Fibroblast of skin of back (primary cell): ENCODE results near the gene NPAS1.
"Not testable (repeated sequence)": the region's sequence is repeated elsewhere in the genome, so short reads cannot be mapped to it uniquely, and the experiment has no call there.

ENCODE experiments used
- DNase-seq: peaks from one replicate; pipeline ENCODE4 v3.0.0-alpha.2; 2013

Gene NPAS1

DNA sequence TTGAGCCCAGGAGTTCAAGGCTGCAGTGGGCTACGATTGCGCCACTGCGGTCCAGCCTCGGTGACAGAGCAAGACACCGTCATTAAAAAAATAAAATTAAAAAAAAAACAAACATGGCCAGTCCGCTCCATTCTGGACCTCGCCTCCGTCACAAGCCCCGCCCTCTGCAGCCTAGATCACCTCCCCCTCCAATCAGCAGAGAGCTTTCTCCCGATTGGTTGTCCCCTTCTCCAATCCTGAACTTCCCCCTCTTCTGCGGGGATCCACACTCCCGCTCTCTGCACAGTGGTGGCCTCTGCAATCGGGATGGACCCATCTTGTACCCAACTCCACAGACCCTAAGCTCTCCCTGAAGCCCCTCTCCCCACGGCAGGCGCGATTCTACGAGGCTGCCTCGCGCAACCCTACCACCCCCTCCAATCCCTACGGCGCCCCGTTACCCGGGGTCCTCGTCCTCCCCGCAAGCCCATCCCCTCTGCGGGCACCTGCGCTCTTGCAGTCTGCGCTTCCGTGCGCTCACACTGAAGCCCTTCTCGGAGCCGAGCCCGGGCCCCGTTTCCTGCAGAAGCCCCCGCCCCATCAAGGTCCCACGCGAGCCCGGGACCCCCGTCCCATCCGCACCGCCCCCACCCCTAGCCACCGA, 28.2 kb downstream of the NPAS1 start:
- peak; percentile 92 for DNase-seq

- DNase-seq = peak; percentile 89
These were observed 29.7 kb downstream of the NPAS1 start for GRCh38 chr19:47049307-47049700.

- not testable (repeated sequence) for DNase-seq
These were observed 30.9 kb downstream of the NPAS1 start for GRCh38 chr19:47050562-47050961.

DNA sequence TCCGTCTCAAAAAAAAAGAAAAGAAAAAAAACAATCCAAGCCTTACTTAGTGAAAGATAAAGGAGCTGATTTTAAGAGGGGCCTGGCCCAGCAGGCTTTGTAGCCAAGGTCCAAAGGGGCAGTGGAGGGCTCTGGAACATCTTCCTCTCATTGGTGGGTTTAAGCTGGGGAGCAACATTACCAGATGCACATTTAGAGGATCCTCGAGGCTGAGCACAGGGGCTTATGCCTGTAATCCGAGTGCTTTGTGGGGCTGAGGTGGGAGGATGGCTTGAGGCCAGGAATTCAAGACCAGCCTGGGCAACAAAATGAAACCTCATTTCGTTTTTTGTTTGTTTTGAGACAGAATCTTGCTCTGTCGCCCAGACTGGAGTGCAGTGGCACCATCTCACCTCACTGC, 36.8 kb downstream of the NPAS1 start:
- no peak for DNase-seq

GRCh38 chr19:47057328-47057727, 37.7 kb downstream of the NPAS1 start:
- DNase-seq = peak; percentile 17

DNA sequence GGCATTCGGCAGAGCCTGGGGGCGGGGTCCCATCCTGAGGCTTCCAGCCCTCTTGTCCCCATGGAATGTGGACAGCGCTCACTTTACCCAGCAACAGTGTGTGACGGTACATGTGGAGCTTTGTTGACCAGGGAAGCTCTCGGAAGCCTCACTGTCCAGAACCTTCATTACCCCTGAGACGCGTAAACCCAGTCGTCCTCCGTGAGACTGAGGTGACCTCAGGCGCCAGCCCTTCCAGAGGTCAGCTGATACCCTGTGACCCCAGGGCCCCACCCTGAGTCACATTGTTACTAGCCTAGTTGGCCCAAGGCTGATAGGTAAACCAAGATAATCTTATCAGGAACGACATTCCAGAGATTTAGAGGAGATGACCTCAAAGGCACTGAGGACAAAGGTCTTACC, 39.0 kb downstream of the NPAS1 start:
- DNase-seq = no peak

GRCh38 chr19:47063874-47064273, 44.2 kb downstream of the NPAS1 start:
- DNase-seq = no peak

- no peak for DNase-seq
These were observed 45.6 kb downstream of the NPAS1 start for GRCh38 chr19:47065242-47065641.

DNA sequence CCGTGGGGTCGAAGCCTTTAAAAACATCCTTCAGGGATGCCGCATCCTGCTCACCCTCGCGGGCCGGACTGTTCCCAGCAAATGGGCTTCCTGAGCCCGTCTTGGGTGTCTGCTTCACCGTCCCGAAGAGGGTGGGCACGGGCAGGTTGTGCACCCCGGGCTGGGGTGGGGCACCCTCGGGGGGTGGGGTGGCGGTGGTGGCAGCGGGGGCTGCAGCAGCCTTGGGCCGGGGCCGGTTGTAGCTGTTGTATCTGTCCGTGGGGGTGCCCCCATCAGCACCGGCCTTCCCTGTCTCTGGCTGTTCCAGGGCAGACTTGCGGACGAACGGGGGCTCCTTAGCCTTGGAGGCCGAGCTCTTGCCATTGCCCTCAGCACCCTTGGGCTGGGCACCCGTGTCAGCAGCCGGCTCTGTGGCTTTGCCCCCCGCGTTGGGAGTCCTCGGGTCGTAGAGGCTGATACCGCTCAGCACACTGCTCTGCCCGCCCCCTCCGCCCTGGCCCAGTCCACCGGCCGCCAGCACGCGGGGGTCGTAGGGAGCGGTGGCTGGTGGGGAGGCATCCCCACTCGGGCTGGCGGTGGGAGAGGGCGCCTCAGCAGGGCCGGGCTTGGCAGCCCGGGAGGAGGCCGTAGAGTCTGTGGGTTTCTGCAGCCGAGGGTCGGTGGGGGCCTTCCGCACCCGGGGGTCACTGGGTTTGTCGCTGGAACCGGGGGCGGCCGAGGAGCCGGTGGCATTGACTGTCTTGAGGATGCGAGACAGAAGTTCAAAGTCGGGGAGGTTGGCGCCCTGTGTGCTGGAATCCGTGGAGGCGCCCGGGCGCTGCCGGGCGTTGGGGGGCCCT, 47.0 kb downstream of the NPAS1 start:
- DNase-seq = no peak

- no peak for DNase-seq
These were observed 47.7 kb downstream of the NPAS1 start for GRCh38 chr19:47067215-47067847.

DNA sequence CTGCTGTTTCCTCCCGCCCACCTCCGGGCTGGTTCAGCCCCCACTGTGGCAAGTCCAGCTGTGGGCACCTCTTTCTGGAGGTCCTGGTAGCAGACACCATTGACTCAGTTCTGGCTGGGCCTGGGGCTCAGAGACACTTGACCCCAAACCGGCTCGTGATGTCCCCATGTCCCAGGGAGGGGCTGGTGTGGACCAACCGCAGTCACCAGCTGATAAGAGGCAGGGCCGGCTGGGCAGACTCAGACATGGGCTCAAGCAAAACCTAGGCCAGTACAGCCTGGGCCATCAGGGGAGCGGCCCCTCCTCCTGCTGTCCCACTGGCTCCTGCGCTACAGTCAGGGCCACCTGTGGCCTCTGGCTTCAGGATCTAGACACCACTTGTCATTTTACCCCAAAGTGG, 48.6 kb downstream of the NPAS1 start:
- DNase-seq = no peak

DNA sequence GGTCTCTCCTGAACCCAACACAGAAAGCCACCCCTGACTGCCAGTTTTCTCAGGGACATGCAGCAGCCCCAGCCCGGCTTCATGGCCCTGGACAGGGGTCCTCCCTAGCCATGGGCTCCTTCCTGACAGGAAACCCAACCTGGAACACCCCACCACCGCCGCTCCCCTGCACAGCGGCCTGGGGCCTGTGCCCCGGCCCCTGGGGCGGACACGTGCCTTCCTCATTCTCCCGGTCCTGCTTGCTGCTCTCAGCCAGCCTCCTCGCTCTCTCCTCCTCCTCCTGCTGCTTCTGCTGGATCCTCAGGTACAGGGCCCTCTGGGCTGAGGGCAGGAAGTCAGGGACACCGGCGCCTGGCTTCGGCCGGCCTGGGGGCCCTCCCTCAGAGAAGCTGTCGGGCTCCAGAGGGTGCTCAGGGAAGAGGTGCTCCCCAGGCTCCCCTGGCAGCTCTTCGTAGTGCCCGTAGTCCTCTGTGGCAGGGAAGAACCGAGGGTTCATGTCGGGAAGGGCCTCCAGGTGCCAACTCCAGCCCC, 49.3 kb downstream of the NPAS1 start:
- DNase-seq = no peak

GRCh38 chr19:47069795-47070194, 50.2 kb downstream of the NPAS1 start:
- DNase-seq = no peak

- DNase-seq = no peak
These were observed 51.1 kb downstream of the NPAS1 start for GRCh38 chr19:47070756-47071155.

- DNase-seq = no peak
These were observed 52.1 kb downstream of the NPAS1 start for GRCh38 chr19:47071731-47072130.

DNA sequence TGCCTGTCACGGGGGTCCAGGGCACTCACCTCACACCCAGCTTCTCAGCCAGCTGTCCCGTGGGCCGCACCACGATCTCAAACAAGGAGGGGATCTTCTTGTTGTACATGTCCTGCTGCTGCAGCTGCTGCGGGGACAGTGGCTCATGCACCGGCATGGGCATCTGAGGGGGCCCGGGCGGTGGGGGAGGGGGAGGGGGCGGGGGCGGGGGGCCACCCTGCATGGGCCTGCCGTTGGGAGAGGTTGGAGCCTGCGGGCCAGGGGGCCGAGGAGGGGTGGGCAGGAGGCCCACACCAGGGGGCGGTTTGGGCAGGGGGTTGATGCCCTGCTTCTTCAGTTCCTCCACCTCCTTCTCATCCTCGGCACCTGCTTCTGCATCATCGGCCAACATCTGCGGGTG, 52.7 kb downstream of the NPAS1 start:
- no peak for DNase-seq

DNA sequence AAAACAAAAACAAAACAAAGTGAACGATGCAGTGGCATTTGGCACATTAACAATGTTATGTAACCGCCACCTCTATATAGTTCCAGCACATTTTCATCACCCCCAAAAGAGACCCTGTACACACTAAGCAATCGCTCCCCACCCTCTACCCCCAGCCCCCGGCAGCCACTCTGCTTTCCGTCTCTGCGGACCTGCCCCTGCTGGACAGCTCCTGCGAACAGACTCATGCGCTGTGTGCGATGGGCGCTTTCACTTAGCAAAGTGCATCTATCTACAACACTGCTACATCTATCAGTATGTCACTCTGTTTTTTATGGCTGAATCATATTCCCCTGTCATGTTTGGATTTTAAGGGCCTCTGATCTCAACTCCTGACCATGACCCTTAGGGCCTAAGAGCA, 53.9 kb downstream of the NPAS1 start:
- DNase-seq = no peak

DNA sequence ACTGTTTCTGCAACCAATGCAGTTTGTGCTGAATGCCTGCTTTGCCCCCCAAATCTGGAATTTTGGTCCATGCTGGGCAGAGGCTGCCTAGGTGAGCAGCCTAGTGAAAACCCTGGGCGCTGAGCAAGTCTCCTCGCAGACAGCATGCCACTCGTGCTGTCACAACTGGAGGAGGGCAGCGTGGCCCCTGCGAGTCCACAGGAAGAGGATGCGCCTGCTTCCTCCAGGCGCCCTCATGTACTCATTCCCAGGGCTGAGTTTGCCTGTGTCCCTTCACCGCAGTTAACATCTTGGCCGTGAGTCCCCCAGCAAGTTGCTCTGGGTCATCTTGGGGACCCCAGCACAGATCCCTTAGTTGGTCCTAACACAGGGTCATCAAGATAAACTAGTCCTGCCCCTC, 55.0 kb downstream of the NPAS1 start:
- no peak for DNase-seq

- DNase-seq = no peak
These were observed 55.7 kb downstream of the NPAS1 start for GRCh38 chr19:47075179-47075810.

- no peak for DNase-seq
These were observed 56.3 kb downstream of the NPAS1 start for GRCh38 chr19:47075941-47076340.

DNA sequence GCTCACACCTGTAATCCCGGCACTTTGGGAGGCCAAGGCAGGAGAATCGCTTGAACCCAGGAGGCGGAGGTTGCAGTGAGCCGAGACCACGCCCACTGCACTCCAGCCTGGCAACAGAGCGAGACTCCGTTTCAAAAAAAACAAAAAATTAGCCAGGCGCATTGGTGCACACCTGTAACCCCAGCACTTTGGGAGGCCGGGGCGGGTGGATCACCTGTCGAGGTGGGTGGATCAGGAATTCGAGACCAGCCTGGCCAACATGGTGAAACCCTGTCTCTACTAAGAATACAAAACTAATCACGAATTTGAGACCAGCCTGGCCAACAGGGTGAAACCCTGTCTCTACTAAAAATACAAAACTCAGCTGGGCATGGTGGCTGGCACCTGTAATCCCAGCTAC, 58.7 kb downstream of the NPAS1 start:
- not testable (repeated sequence) for DNase-seq

DNA sequence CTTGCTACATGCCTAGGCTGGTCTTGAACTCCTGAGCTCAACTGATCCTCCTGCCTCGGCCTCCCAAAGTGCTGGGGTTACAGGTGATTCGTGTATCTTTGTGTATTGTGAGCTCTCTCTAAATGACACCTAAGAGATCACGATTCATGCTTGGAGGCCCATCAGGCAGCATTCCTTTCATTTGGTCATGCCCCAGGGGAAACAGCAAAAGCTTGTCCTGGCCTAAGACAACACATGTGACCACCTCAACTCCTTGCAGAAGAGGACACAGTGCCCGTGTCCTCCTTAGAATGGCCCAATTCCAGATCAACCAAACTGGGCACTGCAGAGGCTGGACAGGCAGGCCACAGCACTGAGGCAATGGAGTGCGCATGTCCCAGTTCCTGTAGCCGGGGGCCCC, 61.5 kb downstream of the NPAS1 start:
- DNase-seq = no peak

DNA sequence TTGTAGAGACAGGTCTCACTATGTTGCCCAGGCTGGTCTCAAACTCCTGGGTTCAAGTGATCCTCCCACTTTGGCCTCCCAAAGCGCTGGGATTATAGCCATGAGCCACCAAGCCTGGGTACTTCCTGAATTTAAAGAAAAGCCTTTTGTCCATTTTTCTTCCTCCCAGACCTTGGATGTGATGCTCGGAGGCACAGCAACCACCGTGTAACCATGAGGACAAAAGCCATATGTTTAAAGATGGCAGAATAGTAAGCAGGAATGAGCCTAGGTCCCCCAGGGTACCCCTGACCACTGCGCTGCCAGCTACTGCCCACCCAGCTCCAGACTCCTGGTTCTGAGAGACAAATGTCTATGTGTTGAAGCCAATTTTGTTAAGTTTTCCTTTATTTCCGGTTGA, 62.9 kb downstream of the NPAS1 start:
- DNase-seq = no peak
